ENCODE measurements around the gene KTI12.

Gene KTI12

GRCh38 chr1:51988254-51988653, 45.4 kb downstream of the KTI12 start:
- no peak for DNase-seq (ENCODE audit: low spot score)

- DNase-seq (ENCODE audit: low spot score), result no peak
These were observed 46.9 kb downstream of the KTI12 start for GRCh38 chr1:51986718-51987117.

- DNase-seq (ENCODE audit: low spot score), result no peak
These were observed 51.4 kb downstream of the KTI12 start for GRCh38 chr1:51982161-51982560.
